GM12892 (cell line): ENCODE data around the gene BEX4.

Source experiments
- POLR2A ChIP-seq: IDR thresholded peaks from 2 replicates; pipeline ENCODE4 v1.6.1; 2011; ENCODE audit warnings: low read depth, low read length, control low read depth
- POLR2AphosphoS5 ChIP-seq: IDR thresholded peaks from 2 replicates; pipeline ENCODE4 v1.6.1; 2011; ENCODE audit warnings: low read depth, low read length, control low read depth

GRCh38 chrX:103215425-103215991 lies 600 bp downstream of the BEX4 start:
- no peak for TF ChIP-seq POLR2A
- TF ChIP-seq POLR2AphosphoS5, result no peak
